GM12878 (cell line): ENCODE results near the gene BATF3. TPM values are rescaled to one million over a fixed set of nuclear protein-coding genes. Genes with fewer than 3 reads are reported as not detected.

Experiments used
- ATAC-seq: fragments of 200-7000 bp; cut with Tn5 transposase; 3 replicates; pipeline ENCODE4 v1.9.1; 2020; ENCODE audit warnings: mild to moderate bottlenecking, moderate library complexity
- BruUV-seq: library from RNA; stranded (reverse); fragments of 400-500 nt; replicated peaks from 2 replicates; lab custom pipeline; 2021; lab: Mats Ljungman, UMichigan
- CTCF ChIA-PET: fragments of 300-600 bp; sonication (Branson Sonifier 250); formaldehyde crosslinking; extraction: SDS; loops from one replicate; lab custom pipeline; 2021; ENCODE audit warnings: inconsistent platforms; lab: Yijun Ruan, JAX
- POLR2A ChIA-PET: fragments of 350-600 bp; formaldehyde crosslinking; extraction: SDS; loops from one replicate; lab custom pipeline; 2021; ENCODE audit warnings: inconsistent platforms; lab: Charles Lee
- RAD21 ChIA-PET: fragments of 300-600 bp; sonication (Branson Sonifier 250); formaldehyde crosslinking; loops from one replicate; lab custom pipeline; 2023; ENCODE audit warnings: antibody characterized with exemption; ENCODE audit not compliant: unreplicated experiment; lab: Charles Lee
- SMC1A ChIA-PET: fragments of 300-600 bp; sonication (Branson Sonifier 250); formaldehyde crosslinking; loops from one replicate; lab custom pipeline; 2023; ENCODE audit not compliant: unreplicated experiment, uncharacterized antibody; lab: Charles Lee
- DNase-seq: peaks from one replicate; pipeline ENCODE4 v3.0.0-alpha.2; 2011; ENCODE audit warnings: low read depth, low spot score
- FAIRE-seq: peaks from 3 replicates; lab custom pipeline; 2011; peaks lifted over from hg19 to GRCh38; lab: Jason Lieb, UNC
- H2AFZ ChIP-seq: 2 replicates; pipeline ENCODE4 v1.6.0; 2011; ENCODE audit warnings: low read depth, low read length, control low read depth; ENCODE audit not compliant: control insufficient read depth
- H3K27ac ChIP-seq: 2 replicates; pipeline ENCODE4 v1.5.1; 2011; ENCODE audit warnings: control low read depth; ENCODE audit not compliant: control insufficient read depth, insufficient read depth
- H3K27me3 ChIP-seq, 2 experiments: replicated peaks in 1 of 2; 2 replicates each; pipeline versions ENCODE4 v1.6.0 to v1.6.1; 2011; ENCODE audit warnings: low read length in 1 of 2; ENCODE audit not compliant: control insufficient read depth in 2 of 2, insufficient read depth in 2 of 2
- H3K36me3 ChIP-seq, 2 experiments: 2 replicates each; pipeline ENCODE4 v1.5.1; 2011; ENCODE audit warnings: low read length in 1 of 2; ENCODE audit not compliant: control insufficient read depth in 2 of 2, insufficient read depth in 2 of 2
- H3K4me1 ChIP-seq: 2 replicates; pipeline ENCODE4 v1.6.1; 2011; ENCODE audit warnings: mild to moderate bottlenecking, low read length, moderate library complexity, mixed read lengths; ENCODE audit not compliant: control insufficient read depth, insufficient read depth
- H3K4me2 ChIP-seq: 2 replicates; pipeline ENCODE4 v1.6.0; 2011; ENCODE audit warnings: control low read depth; ENCODE audit not compliant: control insufficient read depth, insufficient read depth
- H3K4me3 ChIP-seq: fragments of 200-600 bp; sonication (generic); 2 replicates; pipeline ENCODE4 v1.5.1; 2016
- H3K79me2 ChIP-seq: 2 replicates; pipeline ENCODE4 v1.6.0; 2011; ENCODE audit warnings: low read length; ENCODE audit not compliant: control insufficient read depth, insufficient read depth
- H3K9ac ChIP-seq: 2 replicates; pipeline ENCODE4 v1.8.0; 2011; ENCODE audit warnings: low read length, control low read depth, mixed read lengths; ENCODE audit not compliant: control insufficient read depth, insufficient read depth
- H3K9me3 ChIP-seq: replicated peaks from 3 replicates; pipeline ENCODE4 v1.5.1; 2011; ENCODE audit warnings: mild to moderate bottlenecking, low read length; ENCODE audit not compliant: control insufficient read depth, insufficient read depth
- H4K20me1 ChIP-seq: 2 replicates; pipeline ENCODE4 v1.6.0; 2011; ENCODE audit not compliant: control insufficient read depth, insufficient read depth
- BACH1 ChIP-seq: fragments of 450-650 bp; IDR thresholded peaks from 2 replicates; pipeline ENCODE4 v1.6.1; 2017; ENCODE audit warnings: mild to moderate bottlenecking, borderline replicate concordance
- BRCA1 ChIP-seq: IDR thresholded peaks from 2 replicates; pipeline ENCODE4 v1.6.1; 2011; ENCODE audit warnings: low read depth, low read length, improper control_type of control experiment
- CBFB ChIP-seq: IDR thresholded peaks from 2 replicates; pipeline ENCODE4 v1.6.1; 2016; ENCODE audit warnings: antibody characterized with exemption, low read depth
- CBX3 ChIP-seq: fragments of 200-600 bp; sonication (generic); IDR thresholded peaks from 2 replicates; pipeline ENCODE4 v1.6.1; 2016; ENCODE audit warnings: low read depth, borderline replicate concordance
- CBX5 ChIP-seq: sonication (generic); IDR thresholded peaks from 2 replicates; pipeline ENCODE4 v1.6.1; 2016; ENCODE audit warnings: low read depth, moderate library complexity, mild to moderate bottlenecking, inconsistent platforms
- CHD1 ChIP-seq: IDR thresholded peaks from 2 replicates; pipeline ENCODE4 v1.6.1; 2012; ENCODE audit warnings: low read depth, low read length, improper control_type of control experiment
- CREM ChIP-seq: IDR thresholded peaks from 2 replicates; pipeline ENCODE4 v1.6.1; 2014; ENCODE audit warnings: antibody characterized with exemption, low read depth
- DPF2 ChIP-seq: fragments of 450-650 bp; IDR thresholded peaks from 2 replicates; pipeline ENCODE4 v1.6.1; 2017; ENCODE audit warnings: mild to moderate bottlenecking
- EED ChIP-seq: sonication (generic); IDR thresholded peaks from 2 replicates; pipeline ENCODE4 v1.6.1; 2016; ENCODE audit warnings: antibody characterized with exemption, low read depth
- EGR1 ChIP-seq, 2 experiments: IDR thresholded peaks; 1 replicate in 1 of 2; 2 replicates in 1 of 2; pipeline ENCODE4 v1.6.1; 2011 to 2012; ENCODE audit warnings: low read depth in 2 of 2, low read length in 2 of 2, borderline replicate concordance in 1 of 2, mild to moderate bottlenecking in 1 of 2, moderate library complexity in 1 of 2
- ESRRA ChIP-seq: IDR thresholded peaks from 2 replicates; pipeline ENCODE4 v1.6.1; 2012; ENCODE audit warnings: mild to moderate bottlenecking, low read length, improper control_type of control experiment
- ETV6 ChIP-seq, 2 experiments: fragments of 450-650 bp in 1 of 2; IDR thresholded peaks in 1 of 2; conservative IDR thresholded peaks in 1 of 2; 2 replicates each; pipeline ENCODE4 v1.6.1; 2014; ENCODE audit warnings: antibody characterized with exemption in 1 of 2, borderline replicate concordance in 1 of 2, low read depth in 1 of 2, mild to moderate bottlenecking in 1 of 2, moderate library complexity in 1 of 2
- FOS ChIP-seq: IDR thresholded peaks from 3 replicates; pipeline ENCODE4 v1.6.1; 2011; ENCODE audit warnings: borderline replicate concordance; ENCODE audit not compliant: insufficient read length; ENCODE audit errors: extremely low read depth
- FOXM1 ChIP-seq: IDR thresholded peaks from 2 replicates; pipeline ENCODE4 v1.6.1; 2012; ENCODE audit warnings: low read depth, mild to moderate bottlenecking, inconsistent platforms, low read length, moderate library complexity
- IKZF1 ChIP-seq: fragments of 450-650 bp; conservative IDR thresholded peaks from 2 replicates; pipeline ENCODE4 v1.6.1; 2017; ENCODE audit warnings: antibody characterized with exemption, mild to moderate bottlenecking
- JUND ChIP-seq: IDR thresholded peaks from 2 replicates; pipeline ENCODE4 v1.6.1; 2012; ENCODE audit warnings: low read depth, mild to moderate bottlenecking, low read length, improper control_type of control experiment, moderate library complexity
- KLF5 ChIP-seq: fragments of 450-650 bp; IDR thresholded peaks from 2 replicates; pipeline ENCODE4 v1.6.1; 2014; ENCODE audit warnings: mild to moderate bottlenecking; ENCODE audit not compliant: partially characterized antibody
- MEF2A ChIP-seq: IDR thresholded peaks from 2 replicates; pipeline ENCODE4 v1.6.1; 2011; ENCODE audit warnings: low read depth, mild to moderate bottlenecking, low read length, moderate library complexity; ENCODE audit not compliant: insufficient read depth
- MXI1 ChIP-seq: fragments of 150-350 bp; IDR thresholded peaks from 2 replicates; pipeline ENCODE4 v1.6.1; 2011; ENCODE audit warnings: low read depth, mild to moderate bottlenecking, inconsistent platforms, low read length, improper control_type of control experiment
- POLR2AphosphoS2 ChIP-seq: IDR thresholded peaks from 2 replicates; pipeline ENCODE4 v1.6.1; 2011; ENCODE audit warnings: low read depth, mild to moderate bottlenecking, low read length, improper control_type of control experiment, moderate library complexity
- RCOR1 ChIP-seq: conservative IDR thresholded peaks from 2 replicates; pipeline ENCODE4 v1.6.1; 2012; ENCODE audit warnings: low read depth, low read length, improper control_type of control experiment
- SMC3 ChIP-seq: IDR thresholded peaks from 2 replicates; pipeline ENCODE4 v1.6.1; 2011; ENCODE audit warnings: low read length, improper control_type of control experiment, borderline replicate concordance
- SP1 ChIP-seq: IDR thresholded peaks from one replicate; pipeline ENCODE4 v1.6.1; 2011; ENCODE audit warnings: low read depth, low read length
- SRF ChIP-seq, 2 experiments: IDR thresholded peaks; 2 replicates each; pipeline ENCODE4 v1.6.1; 2011; ENCODE audit warnings: low read depth in 2 of 2, low read length in 2 of 2, mild to moderate bottlenecking in 1 of 2, moderate library complexity in 1 of 2
- ZBED1 ChIP-seq: IDR thresholded peaks from 2 replicates; pipeline ENCODE4 v1.6.1; 2016; ENCODE audit warnings: borderline replicate concordance
- ZNF24 ChIP-seq: fragments of 450-650 bp; IDR thresholded peaks from 2 replicates; pipeline ENCODE4 v1.6.1; 2017; ENCODE audit warnings: antibody characterized with exemption, mild to moderate bottlenecking
- WGBS: methylation state at CpG from one replicate; pipeline ENCODE4 v1.1.6; 2016; ENCODE audit warnings: low lambda C conversion rate; ENCODE audit not compliant: insufficient replicate concordance, insufficient coverage; ENCODE audit errors: missing lambda C conversion rate; 5-methylcytosine and 5-hydroxymethylcytosine counted together
- in situ Hi-C: fragments of 300-500 bp; cut with MboI; formaldehyde crosslinking; loops from 9 replicates; pipeline ENCODE4 v1.14.3; 2018; ENCODE audit warnings: mixed read lengths
- intact Hi-C: fragments of 100-400 bp; cut with micrococcal nuclease; formaldehyde crosslinking; loops from one replicate; pipeline ENCODE4 v1.14.2; 2022; ENCODE audit not compliant: unreplicated experiment
- polyA plus RNA-seq, 11 experiments: library from polyadenylated mRNA; depleted of rRNA in 4 of 11; unstranded in 6 of 11; stranded (reverse) in 5 of 11; fragments of >200 nt; fragmentation: Nextera tagmentation in 4 of 11; fragmentation: Illumina TruSeq in 1 of 11; extraction: Ambion mirVana in 4 of 11; extraction: Trizol in 1 of 11; gene quantifications; 1 replicate in 1 of 11; 2 replicates in 10 of 11; pipeline versions ENCODE4 v1.2.1 to v1.2.3, GENCODE V29; 2011 to 2016; ENCODE audit warnings: inconsistent platforms in 2 of 11, missing spikeins in 2 of 11, low read depth in 1 of 11
- total RNA-seq, 4 experiments: library from RNA; depleted of rRNA in 3 of 4; stranded (reverse); fragments of >200 nt in 3 of 4; fragmentation: Illumina TruSeq in 1 of 4; extraction: Trizol in 1 of 4; gene quantifications; 2 replicates each; pipeline versions ENCODE4 v1.2.1 to v1.2.3, GENCODE V29; 2013 to 2021

BATF3 gene
- total and polyA plus RNA-seq, 10 of the 15 experiments (the other 5 are each of a cell fraction or from before 2014, with no cell fraction given) = 11.1 to 56.8 (median 30.8) TPM

GRCh38 chr1:212678456-212679410 lies 20.9 kb downstream of the BATF3 start:
- Histone ChIP-seq H3K9me3 (no peaks in the 10 kb centered on the region), H3K36me3 (no peaks in the 10 kb centered on the region), H4K20me1 (no peaks in the 10 kb centered on the region), H3K4me1 (peaks cover 59% of the 10 kb centered on the region), H3K27ac (peak overlapping the region; percentile 91), H3K27me3 (no peaks in the 10 kb centered on the region), H2AFZ (peak overlapping the region; percentile 52), H3K4me2 (peak overlapping the region; percentile 64), H3K9ac (peak overlapping the region; percentile 55), H3K4me3 (peak overlapping the region; percentile 10; the same call in 1 of the 2 replicates), H3K79me2 (no peaks in the 10 kb centered on the region)
- in situ Hi-C loops (no loop called here), intact Hi-C loops (loop anchor here (5.0 kb wide), 1 partner anchor 299 kb away; no protein-coding TSS in a partner anchor)
- BruUV-seq = no TSS peak
- ATAC-seq (peak; percentile 78), FAIRE-seq (peak; percentile 86), DNase-seq (peak; percentile 88)
- POLR2A ChIA-PET = interaction anchor here (0.5 to 4.7 kb wide), 7 partner anchors 11 to 646 kb away, joined by 3 to 29 read pairs (median 6); partner anchors contain the start of genes ATF3 and BATF3
- RAD21 ChIA-PET = interaction anchor here (0.6 to 4.3 kb wide), 17 partner anchors 10 to 316 kb away, joined by 3 to 59 read pairs (median 3); partner anchors contain the start of genes ATF3 and BATF3
- SMC1A ChIA-PET = interaction anchor here (0.7 to 4.0 kb wide), 16 partner anchors 10 to 202 kb away, joined by 3 to 38 read pairs (median 6); partner anchors contain the start of gene BATF3
- WGBS = under 1% methylated on average over 11 of the region's 11 CpGs
- CTCF ChIA-PET = interaction anchor here (0.5 to 3.4 kb wide), 15 partner anchors 13 to 223 kb away, joined by 3 to 27 read pairs (median 5); partner anchors contain the start of genes ATF3, BATF3, NSL1 and TATDN3
- TF ChIP-seq FOS (no peak), SRF (IDR thresholded peaks at IDR 0.05; ENCODE audit: low read depth in 2 of 2, low read length in 2 of 2) (peak in 1 of 2 experiments; percentile 80; a peak in 2 of 4 replicates), CBX3 (no peak), SMC3 (no peak; the same call in 1 of the 2 replicates), EED (peak; percentile 100), ESRRA (no peak), CHD1 (no peak), KLF5 (peak; percentile 31), BRCA1 (no peak), ZBED1 (peak; percentile 90; the same call in 1 of the 2 replicates), EGR1 (IDR thresholded peaks at IDR 0.05; ENCODE audit: borderline replicate concordance in 1 of 2, low read depth in 2 of 2, low read length in 2 of 2) (peak in 1 of 2 experiments; percentile 68; a peak in 1 of 3 replicates), CBFB (peak; percentile 59), SP1 (peak; percentile 73), CBX5 (peak; percentile 85), ZNF24 (peak; percentile 71), MXI1 (no peak), POLR2AphosphoS2 (no peak), DPF2 (peak; percentile 99), FOXM1 (peak; percentile 95; the same call in 1 of the 2 replicates), IKZF1 (peak; percentile 99), JUND (peak; percentile 87), CREM (peak; percentile 91), RCOR1 (no peak; the same call in 1 of the 2 replicates), BACH1 (peak; percentile 81), MEF2A (peak; percentile 69), ETV6 (conservative IDR thresholded peaks at IDR 0.05 in 1 of 2, IDR thresholded peaks at IDR 0.05 in 1 of 2; ENCODE audit: borderline replicate concordance in 1 of 2, low read depth in 1 of 2) (peak in 1 of 2 experiments; percentile 99; a peak in 2 of 4 replicates)
